Stimulated activated CD8-positive, alpha-beta memory T cell treated with anti-CD3 and anti-CD28 coated beads, Interleukin-12 subunit alpha, Interleukin-12 subunit beta, amount 100 ng/mL, for 4 hours (primary cell): ENCODE data around the gene FAM20A.
"Not testable (repeated sequence)": the region's sequence is repeated elsewhere in the genome, so short reads cannot be mapped to it uniquely, and the experiment has no call there.

Source experiments
- DNase-seq: peaks from one replicate; pipeline ENCODE4 v3.0.0-alpha.2; 2020; ENCODE audit warnings: low read depth

Gene FAM20A

GRCh38 chr17:68519911-68520310 is 81.3 kb downstream of the FAM20A start:
- no peak for DNase-seq

DNA sequence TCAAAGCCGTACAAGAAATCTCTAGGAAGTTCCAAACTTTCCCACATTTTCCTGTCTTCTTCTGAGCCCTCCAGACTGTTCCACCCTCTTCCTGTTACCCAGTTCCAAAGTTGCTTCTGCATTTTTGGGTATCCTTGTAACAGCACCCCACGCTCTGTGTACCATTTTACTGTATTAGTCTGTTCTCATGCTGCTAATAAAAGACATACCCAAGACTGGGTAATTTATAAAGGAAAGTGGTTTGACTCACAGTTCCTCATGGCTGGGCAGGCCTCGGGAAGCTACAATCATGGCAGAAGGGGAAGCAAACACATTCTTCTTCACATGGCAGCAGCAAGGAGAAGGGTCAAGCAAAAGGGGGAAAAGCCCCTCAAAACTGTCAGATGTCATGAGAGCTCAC is 82.1 kb downstream of the FAM20A start:
- DNase-seq, result not testable (repeated sequence)

GRCh38 chr17:68518063-68518815 is 82.9 kb downstream of the FAM20A start:
- no peak for DNase-seq

GRCh38 chr17:68517605-68518004 is 83.6 kb downstream of the FAM20A start:
- not testable (repeated sequence) for DNase-seq

- no peak for DNase-seq
These were observed 84.4 kb downstream of the FAM20A start for GRCh38 chr17:68516732-68517131.

DNA sequence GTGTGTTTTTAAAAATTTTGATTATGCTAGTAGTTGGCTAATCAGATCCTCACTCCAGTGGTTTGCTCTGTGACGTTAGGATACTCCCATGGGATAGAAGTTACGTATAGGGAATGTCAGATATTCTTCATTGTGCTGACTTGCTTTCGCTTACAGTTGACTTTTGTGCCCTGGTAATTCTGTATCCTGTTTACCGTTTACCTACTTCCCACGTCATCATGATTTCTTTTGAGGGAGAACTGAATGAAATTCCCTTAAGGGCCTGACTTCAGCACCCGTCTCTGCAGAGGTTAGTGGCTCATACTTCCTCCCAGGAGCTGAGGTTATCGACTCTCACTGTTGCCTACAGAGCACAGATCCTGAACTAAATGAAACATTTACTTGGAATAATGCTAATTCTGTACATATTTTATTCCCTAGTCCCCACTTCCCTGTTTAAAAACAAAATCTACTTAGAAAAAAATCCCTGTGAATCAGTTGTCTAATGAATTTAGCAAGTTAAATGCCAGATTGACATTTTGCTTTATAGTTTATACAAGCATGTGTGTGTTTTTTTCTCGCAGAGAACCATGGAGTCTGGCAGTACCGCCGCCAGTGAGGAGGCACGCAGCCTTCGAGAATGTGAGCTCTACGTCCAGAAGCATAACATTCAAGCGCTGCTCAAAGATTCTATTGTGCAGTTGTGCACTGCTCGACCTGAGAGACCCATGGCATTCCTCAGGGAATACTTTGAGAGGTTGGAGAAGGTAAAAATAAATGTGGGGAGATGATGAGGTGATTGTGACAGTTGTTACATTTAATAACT is 86.1 kb downstream of the FAM20A start:
- no peak for DNase-seq

DNA sequence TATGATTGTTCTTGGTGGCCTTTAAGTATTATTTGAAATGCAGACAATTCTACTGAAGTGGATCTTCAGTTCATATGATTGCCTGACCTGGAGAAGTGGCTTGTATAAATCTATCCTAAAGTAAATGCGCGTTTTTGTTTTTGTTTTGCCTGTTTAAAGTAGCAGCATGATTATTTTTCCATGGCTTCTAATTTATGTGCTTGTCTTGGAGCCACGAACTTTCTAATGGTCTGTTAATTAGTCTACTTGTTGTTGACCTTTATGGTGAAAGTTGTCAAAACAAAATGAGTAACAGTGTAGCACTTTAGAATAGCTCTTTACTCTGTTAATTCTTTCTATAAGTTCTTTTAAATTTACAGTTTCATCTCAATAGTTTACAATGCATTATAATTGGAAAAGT is 87.2 kb downstream of the FAM20A start:
- no peak for DNase-seq

GRCh38 chr17:68512960-68513474 is 88.2 kb downstream of the FAM20A start:
- no peak for DNase-seq

DNA sequence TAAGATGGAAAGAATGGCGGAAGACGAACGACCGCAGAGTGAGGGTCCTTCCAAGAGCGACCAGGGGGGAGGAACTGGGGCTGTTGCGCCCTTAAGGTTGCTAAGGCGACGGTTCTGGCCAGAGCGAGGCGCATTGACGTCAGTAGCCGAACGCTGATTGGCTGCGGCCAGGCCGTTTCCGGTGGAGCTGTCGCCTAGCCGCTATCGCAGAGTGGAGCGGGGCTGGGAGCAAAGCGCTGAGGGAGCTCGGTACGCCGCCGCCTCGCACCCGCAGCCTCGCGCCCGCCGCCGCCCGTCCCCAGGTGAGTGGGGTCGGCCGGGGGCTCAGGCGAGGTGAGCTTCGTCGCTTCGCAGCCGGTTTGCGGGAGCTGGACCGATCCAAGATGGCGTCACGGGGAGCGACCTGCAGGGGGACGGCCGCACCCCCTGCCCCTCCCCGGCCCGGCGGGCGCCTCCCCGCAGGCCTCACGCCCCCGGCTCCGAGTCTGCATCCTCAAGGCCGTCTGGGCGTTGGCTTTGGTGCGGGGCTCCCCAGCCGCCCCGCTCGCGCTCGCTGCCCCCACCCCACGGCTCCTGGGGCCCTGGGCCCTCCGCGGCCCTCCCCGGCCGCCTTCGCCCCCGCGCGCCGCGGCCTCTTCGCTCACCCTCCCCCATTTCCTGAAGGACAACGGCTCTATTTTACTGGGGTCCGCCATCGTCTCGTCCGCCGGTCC is 88.8 kb downstream of the FAM20A start, which contains the start of gene PRKAR1A:
PRKAR1A (plus strand) TSS at position 184 of the 713 bp plus-strand sequence. CDS start 2,970 bp downstream, outside the sequence.
- DNase-seq, result peak; percentile 89

DNA sequence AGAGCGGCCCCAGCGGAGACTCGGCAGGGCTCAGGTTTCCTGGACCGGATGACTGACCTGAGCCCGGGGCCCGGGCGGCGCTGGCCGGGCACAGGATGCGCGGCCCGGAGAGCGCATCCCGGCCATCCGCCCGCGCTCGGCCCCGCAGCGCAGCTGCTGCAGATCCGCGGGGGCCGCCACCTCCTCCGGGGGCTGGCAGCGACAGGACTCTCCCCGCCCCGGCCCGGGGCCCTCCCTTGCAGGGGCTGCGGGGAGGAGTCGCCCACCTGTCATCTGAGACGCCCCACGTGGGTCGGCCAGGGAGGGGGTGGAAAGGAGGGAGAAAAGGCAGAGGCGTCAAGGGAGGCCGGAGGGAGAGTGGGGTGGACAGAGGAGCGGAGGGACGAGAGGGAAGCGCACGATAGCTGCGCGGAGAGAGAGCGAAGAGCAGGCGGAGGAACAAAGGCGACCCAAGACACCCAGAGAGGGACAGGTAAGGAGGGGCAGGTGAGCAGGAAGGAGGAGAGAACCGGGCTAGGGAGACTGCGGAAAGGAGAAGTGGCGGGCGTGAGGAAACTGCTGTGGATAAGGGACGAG is 89.4 kb downstream of the FAM20A start:
- peak; percentile 70 for DNase-seq

DNA sequence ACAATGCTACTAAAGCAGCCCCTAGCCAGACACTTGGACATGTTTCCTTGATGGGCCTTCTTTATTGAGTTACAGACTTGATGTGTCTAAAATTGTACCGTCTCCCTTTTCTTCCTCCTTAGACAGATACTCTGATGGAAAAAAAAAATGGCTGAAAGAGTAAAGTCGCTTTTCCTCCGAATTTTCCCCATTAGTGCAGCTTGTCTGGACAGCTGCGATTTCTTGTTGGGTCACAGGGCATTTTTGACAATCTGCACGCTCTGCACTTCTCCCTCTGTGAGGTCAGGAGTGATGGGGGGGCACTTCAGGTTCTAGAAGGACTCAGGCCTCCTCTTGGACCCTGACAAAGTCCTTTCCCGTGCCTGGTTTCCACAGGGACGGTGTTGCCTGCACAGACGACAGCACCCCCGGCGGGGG is 89.9 kb downstream of the FAM20A start:
- DNase-seq, result no peak

- no peak for DNase-seq
These were observed 91.8 kb downstream of the FAM20A start for GRCh38 chr17:68509141-68510057.

- DNase-seq, result no peak
These were observed 93.6 kb downstream of the FAM20A start for GRCh38 chr17:68507576-68507975.

DNA sequence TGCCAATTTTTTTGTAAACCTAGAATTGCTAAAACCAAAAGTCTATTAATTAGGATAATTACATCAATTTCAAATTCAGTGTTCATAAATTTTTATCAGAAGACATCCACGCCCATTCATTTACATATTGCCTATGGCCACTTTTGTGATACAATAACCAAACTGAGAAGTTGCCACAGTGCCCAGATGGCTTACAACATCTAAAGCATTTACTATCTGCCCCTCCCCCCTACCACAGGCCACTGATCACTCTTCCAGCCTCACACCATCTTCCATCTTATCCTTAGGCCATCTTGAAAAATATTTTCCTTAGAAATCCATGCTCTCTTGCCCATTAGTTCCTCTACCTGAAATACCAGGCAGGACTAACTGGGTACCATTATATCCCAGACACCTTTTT is 95.2 kb downstream of the FAM20A start:
- no peak for DNase-seq

GRCh38 chr17:68501074-68501473 is 100.1 kb downstream of the FAM20A start:
- DNase-seq, result no peak

- no peak for DNase-seq
These were observed 101.6 kb downstream of the FAM20A start for GRCh38 chr17:68499587-68499986.

GRCh38 chr17:68498479-68499326 is 102.5 kb downstream of the FAM20A start:
- no peak for DNase-seq

DNA sequence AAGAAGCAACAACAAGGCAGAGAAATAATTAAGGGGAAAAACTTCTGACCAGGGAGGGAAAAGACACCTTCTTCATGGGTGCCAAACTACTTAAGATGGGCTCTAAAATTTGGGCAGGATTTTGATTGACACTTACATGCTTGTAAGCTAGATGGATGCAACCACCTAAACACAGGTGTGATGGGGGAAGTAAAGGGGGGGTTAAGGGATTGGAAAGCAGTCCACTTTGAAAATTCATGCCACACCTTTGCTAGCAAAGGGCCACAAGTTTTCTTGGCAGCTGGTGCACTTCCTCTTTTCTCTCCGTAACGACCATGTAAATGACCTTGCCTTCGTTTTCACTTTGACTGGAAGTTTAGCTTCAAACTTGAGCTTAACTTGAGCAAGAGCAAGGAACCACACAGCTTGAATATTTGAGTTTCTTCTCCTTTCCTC is 103.3 kb downstream of the FAM20A start:
- no peak for DNase-seq

GRCh38 chr17:68495081-68495480 is 106.1 kb downstream of the FAM20A start:
- no peak for DNase-seq
